DOHH2 (cell line): ENCODE measurements around the gene OR56A5.

Experiments
- EZH2phosphoT487 ChIP-seq: fragments of 200-600 bp; sonication (generic); IDR thresholded peaks from 2 replicates; pipeline ENCODE4 v1.6.1; 2017; ENCODE audit warnings: borderline replicate concordance, mild to moderate bottlenecking, antibody characterized with exemption, low read length, moderate library complexity, mixed read lengths
- TF ChIP-seq, protein P1 (sequence below): fragments of 200-600 bp; sonication (generic); IDR thresholded peaks from one replicate; pipeline ENCODE4 v1.5.1; 2014; ENCODE audit warnings: antibody characterized with exemption, mild to moderate bottlenecking, low read depth, low read length; ENCODE audit not compliant: poor library complexity, severe bottlenecking

DNA sequence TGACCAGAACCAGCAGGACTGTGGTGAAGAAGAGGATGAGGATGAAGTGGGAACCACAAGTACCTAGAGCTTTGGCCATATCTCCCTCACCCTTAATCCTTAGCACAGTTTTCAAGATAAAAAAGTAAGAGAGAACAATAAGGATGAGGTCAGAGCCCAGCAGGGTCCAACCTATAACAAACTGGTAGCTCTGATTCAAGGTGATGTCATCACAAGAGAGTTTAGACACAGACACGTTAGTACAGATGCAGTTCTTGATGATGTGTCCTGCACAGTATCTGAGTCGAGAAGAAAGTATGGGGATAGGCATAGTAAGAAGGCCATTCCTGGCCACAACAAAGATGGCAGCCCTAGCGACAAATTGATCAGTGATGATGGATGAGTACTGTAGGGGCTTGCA lies 586 bp downstream of the OR56A5 start:
- TF ChIP-seq, protein P1, sequence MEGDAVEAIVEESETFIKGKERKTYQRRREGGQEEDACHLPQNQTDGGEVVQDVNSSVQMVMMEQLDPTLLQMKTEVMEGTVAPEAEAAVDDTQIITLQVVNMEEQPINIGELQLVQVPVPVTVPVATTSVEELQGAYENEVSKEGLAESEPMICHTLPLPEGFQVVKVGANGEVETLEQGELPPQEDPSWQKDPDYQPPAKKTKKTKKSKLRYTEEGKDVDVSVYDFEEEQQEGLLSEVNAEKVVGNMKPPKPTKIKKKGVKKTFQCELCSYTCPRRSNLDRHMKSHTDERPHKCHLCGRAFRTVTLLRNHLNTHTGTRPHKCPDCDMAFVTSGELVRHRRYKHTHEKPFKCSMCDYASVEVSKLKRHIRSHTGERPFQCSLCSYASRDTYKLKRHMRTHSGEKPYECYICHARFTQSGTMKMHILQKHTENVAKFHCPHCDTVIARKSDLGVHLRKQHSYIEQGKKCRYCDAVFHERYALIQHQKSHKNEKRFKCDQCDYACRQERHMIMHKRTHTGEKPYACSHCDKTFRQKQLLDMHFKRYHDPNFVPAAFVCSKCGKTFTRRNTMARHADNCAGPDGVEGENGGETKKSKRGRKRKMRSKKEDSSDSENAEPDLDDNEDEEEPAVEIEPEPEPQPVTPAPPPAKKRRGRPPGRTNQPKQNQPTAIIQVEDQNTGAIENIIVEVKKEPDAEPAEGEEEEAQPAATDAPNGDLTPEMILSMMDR: no peak
- no peak for TF ChIP-seq EZH2phosphoT487
